ENCODE results near the gene COQ2.

DNA sequence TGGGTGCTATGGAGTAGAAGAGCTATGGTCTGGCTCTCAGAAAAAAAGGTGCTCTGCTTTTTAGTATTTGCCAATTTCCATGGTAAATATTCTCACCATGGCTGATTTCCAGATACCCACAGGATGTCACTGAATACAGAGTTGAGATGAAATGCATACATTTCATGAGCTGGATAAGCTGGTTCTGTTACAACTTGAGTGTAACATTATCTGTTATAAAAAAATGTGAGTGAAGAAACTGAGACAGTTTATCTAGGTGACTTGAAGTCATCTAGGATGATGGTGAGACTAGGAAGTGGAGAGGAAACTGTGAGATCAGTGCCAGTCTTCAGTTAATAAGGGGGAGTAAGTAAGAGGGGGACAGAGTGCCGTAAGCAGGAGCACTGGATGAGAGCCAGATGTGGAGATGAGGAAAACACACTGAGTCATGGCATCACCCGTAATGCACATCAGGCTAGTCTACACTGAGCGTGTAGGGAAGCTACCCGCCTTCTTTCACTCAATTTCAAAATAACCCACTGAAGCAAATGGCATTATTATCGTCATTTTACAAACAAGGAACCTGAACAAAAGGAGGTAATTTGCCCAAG lies 45.0 kb upstream of the COQ2 start:
- TF ChIP-seq, protein P1, sequence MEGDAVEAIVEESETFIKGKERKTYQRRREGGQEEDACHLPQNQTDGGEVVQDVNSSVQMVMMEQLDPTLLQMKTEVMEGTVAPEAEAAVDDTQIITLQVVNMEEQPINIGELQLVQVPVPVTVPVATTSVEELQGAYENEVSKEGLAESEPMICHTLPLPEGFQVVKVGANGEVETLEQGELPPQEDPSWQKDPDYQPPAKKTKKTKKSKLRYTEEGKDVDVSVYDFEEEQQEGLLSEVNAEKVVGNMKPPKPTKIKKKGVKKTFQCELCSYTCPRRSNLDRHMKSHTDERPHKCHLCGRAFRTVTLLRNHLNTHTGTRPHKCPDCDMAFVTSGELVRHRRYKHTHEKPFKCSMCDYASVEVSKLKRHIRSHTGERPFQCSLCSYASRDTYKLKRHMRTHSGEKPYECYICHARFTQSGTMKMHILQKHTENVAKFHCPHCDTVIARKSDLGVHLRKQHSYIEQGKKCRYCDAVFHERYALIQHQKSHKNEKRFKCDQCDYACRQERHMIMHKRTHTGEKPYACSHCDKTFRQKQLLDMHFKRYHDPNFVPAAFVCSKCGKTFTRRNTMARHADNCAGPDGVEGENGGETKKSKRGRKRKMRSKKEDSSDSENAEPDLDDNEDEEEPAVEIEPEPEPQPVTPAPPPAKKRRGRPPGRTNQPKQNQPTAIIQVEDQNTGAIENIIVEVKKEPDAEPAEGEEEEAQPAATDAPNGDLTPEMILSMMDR (conservative IDR thresholded peaks at IDR 0.05 in 1 of 2, IDR thresholded peaks at IDR 0.05 in 1 of 2; ENCODE audit: low read depth in 1 of 2, low read length in 2 of 2): no peak
- TF ChIP-seq EZH2 (IDR thresholded peaks at IDR 0.05; ENCODE audit: low read length, missing control alignments): no peak
